Measurements from ENCODE around the gene ABCC1.

The ABCC1 gene

GRCh38 chr16:16015849-16016248 is 66.4 kb downstream of the ABCC1 start:
- FAIRE-seq (no peak), DNase-seq (ENCODE audit: insufficient read length, low spot score) (no peak)

- FAIRE-seq (no peak), DNase-seq (ENCODE audit: insufficient read length, low spot score) (no peak)
Observed at GRCh38 chr16:16016388-16016964, 67.1 kb downstream of the ABCC1 start.

GRCh38 chr16:16017812-16018211 is 68.4 kb downstream of the ABCC1 start:
- DNase-seq (ENCODE audit: insufficient read length, low spot score) (no peak), FAIRE-seq (no peak)

- DNase-seq (ENCODE audit: insufficient read length, low spot score): no peak
- FAIRE-seq: no peak
Observed at GRCh38 chr16:16018705-16019104, 69.3 kb downstream of the ABCC1 start.

GRCh38 chr16:16019488-16019887 is 70.1 kb downstream of the ABCC1 start:
- no peak for FAIRE-seq
- peak; percentile 38 for DNase-seq (ENCODE audit: insufficient read length, low spot score)

- no peak for FAIRE-seq
- no peak for DNase-seq (ENCODE audit: insufficient read length, low spot score)
Observed at GRCh38 chr16:16020291-16020690, 70.9 kb downstream of the ABCC1 start.

- DNase-seq (ENCODE audit: insufficient read length, low spot score): no peak
- FAIRE-seq: no peak
Observed at GRCh38 chr16:16021020-16021419, 71.6 kb downstream of the ABCC1 start.

- no peak for DNase-seq (ENCODE audit: insufficient read length, low spot score)
Observed at GRCh38 chr16:16021646-16021987, 72.2 kb downstream of the ABCC1 start.

GRCh38 chr16:16021988-16022682 is 72.7 kb downstream of the ABCC1 start:
- FAIRE-seq: peak; percentile 82
- peak; percentile 97 for DNase-seq (ENCODE audit: insufficient read length, low spot score)

More at GRCh38 chr16:16021646-16021987, 72.2 kb downstream of the ABCC1 start:
- FAIRE-seq: no peak

- no peak for FAIRE-seq
- no peak for DNase-seq (ENCODE audit: insufficient read length, low spot score)
Observed at GRCh38 chr16:16022683-16023064, 73.3 kb downstream of the ABCC1 start.

- DNase-seq (ENCODE audit: insufficient read length, low spot score) (no peak), FAIRE-seq (no peak)
Observed at GRCh38 chr16:16025214-16025968, 76.0 kb downstream of the ABCC1 start.

GRCh38 chr16:16027728-16028310 is 78.4 kb downstream of the ABCC1 start:
- FAIRE-seq: no peak

GRCh38 chr16:16028311-16028999 is 79.0 kb downstream of the ABCC1 start:
- DNase-seq (ENCODE audit: insufficient read length, low spot score): no peak

More at GRCh38 chr16:16027728-16028310, 78.4 kb downstream of the ABCC1 start:
- DNase-seq (ENCODE audit: insufficient read length, low spot score): no peak

GRCh38 chr16:16029431-16030011 is 80.1 kb downstream of the ABCC1 start:
- FAIRE-seq (no peak), DNase-seq (ENCODE audit: insufficient read length, low spot score) (no peak)

More at GRCh38 chr16:16028311-16028999, 79.0 kb downstream of the ABCC1 start:
- FAIRE-seq: no peak

GRCh38 chr16:16030449-16030848 is 81.0 kb downstream of the ABCC1 start:
- DNase-seq (ENCODE audit: insufficient read length, low spot score) (no peak), FAIRE-seq (no peak)

GRCh38 chr16:16031401-16031800 is 82.0 kb downstream of the ABCC1 start:
- no peak for FAIRE-seq

GRCh38 chr16:16032271-16032979 is 83.0 kb downstream of the ABCC1 start:
- DNase-seq (ENCODE audit: insufficient read length, low spot score) (no peak), FAIRE-seq (no peak)

More at GRCh38 chr16:16031401-16031800, 82.0 kb downstream of the ABCC1 start:
- no peak for DNase-seq (ENCODE audit: insufficient read length, low spot score)

- DNase-seq (ENCODE audit: insufficient read length, low spot score) (no peak), FAIRE-seq (no peak)
Observed at GRCh38 chr16:16033208-16033717, 83.8 kb downstream of the ABCC1 start.

- FAIRE-seq: no peak
- DNase-seq (ENCODE audit: insufficient read length, low spot score): no peak
Observed at GRCh38 chr16:16036359-16036792, 87.0 kb downstream of the ABCC1 start.

- DNase-seq (ENCODE audit: insufficient read length, low spot score) (no peak), FAIRE-seq (no peak)
Observed at GRCh38 chr16:16037521-16037920, 88.1 kb downstream of the ABCC1 start.
